SK-N-SH treated with all-trans-retinoic acid at 6 μM for 48 hours (cell line): ENCODE data around the gene CLTC.

ENCODE experiments used
- ARNTL ChIP-seq: fragments of 450-650 bp; formaldehyde crosslinking; IDR thresholded peaks from 2 replicates; pipeline ENCODE4 v1.5.0; 2020; ENCODE audit warnings: low read depth, mild to moderate bottlenecking, moderate library complexity, borderline replicate concordance
- BACH2 ChIP-seq: fragments of 250-450 bp; sonication (Bioruptor Pico); IDR thresholded peaks from 2 replicates; pipeline ENCODE4 v1.9.0; 2021; ENCODE audit warnings: mild to moderate bottlenecking, borderline replicate concordance
- CREB5 ChIP-seq: fragments of 250-450 bp; sonication (Bioruptor Pico); IDR thresholded peaks from 2 replicates; pipeline ENCODE4 v1.5.1; 2020; ENCODE audit warnings: low read depth, mild to moderate bottlenecking, moderate library complexity
- CSDC2 ChIP-seq: fragments of 250-450 bp; sonication (Bioruptor Pico); IDR thresholded peaks from 2 replicates; pipeline ENCODE4 v1.5.0; 2020; ENCODE audit warnings: mild to moderate bottlenecking, moderate library complexity
- ESRRG ChIP-seq: fragments of 250-450 bp; sonication (Bioruptor Pico); IDR thresholded peaks from 2 replicates; pipeline ENCODE4 v1.6.1; 2021; ENCODE audit warnings: mild to moderate bottlenecking
- ISL1 ChIP-seq: fragments of 250-450 bp; sonication (Bioruptor Pico); IDR thresholded peaks from 2 replicates; pipeline ENCODE4 v2.1.2; 2022; ENCODE audit warnings: mild to moderate bottlenecking, moderate library complexity
- PATZ1 ChIP-seq: fragments of 250-450 bp; sonication (Bioruptor Pico); IDR thresholded peaks from 2 replicates; pipeline ENCODE4 v1.8.0; 2020; ENCODE audit warnings: mild to moderate bottlenecking, moderate library complexity, borderline replicate concordance
- PPARA ChIP-seq: fragments of 250-450 bp; sonication (Bioruptor Pico); IDR thresholded peaks from 2 replicates; pipeline ENCODE4 v1.5.0; 2020; ENCODE audit warnings: mild to moderate bottlenecking, borderline replicate concordance
- RARB ChIP-seq: fragments of 250-450 bp; sonication (Bioruptor Pico); IDR thresholded peaks from 2 replicates; pipeline ENCODE4 v1.8.0; 2021; ENCODE audit warnings: mild to moderate bottlenecking, moderate library complexity
- TOX ChIP-seq: fragments of 250-450 bp; sonication (Bioruptor Pico); IDR thresholded peaks from 2 replicates; pipeline ENCODE4 v1.8.0; 2021; ENCODE audit warnings: mild to moderate bottlenecking, moderate library complexity, borderline replicate concordance
- TSHZ2 ChIP-seq: fragments of 250-450 bp; sonication (Bioruptor Pico); IDR thresholded peaks from 2 replicates; pipeline ENCODE4 v1.5.0; 2020; ENCODE audit warnings: mild to moderate bottlenecking, moderate library complexity
- ZFP30 ChIP-seq: fragments of 450-650 bp; formaldehyde crosslinking; IDR thresholded peaks from 2 replicates; pipeline ENCODE4 v1.5.0; 2022; ENCODE audit warnings: mild to moderate bottlenecking, moderate library complexity
- ZNF70 ChIP-seq: fragments of 450-650 bp; formaldehyde crosslinking; IDR thresholded peaks from 2 replicates; pipeline ENCODE4 v1.5.0; 2020; ENCODE audit warnings: mild to moderate bottlenecking, moderate library complexity
- ZNF8 ChIP-seq: fragments of 450-650 bp; formaldehyde crosslinking; IDR thresholded peaks from 2 replicates; pipeline ENCODE4 v1.5.0; 2020; ENCODE audit warnings: mild to moderate bottlenecking, moderate library complexity

GRCh38 chr17:59714255-59714654 is 94.6 kb downstream of the CLTC start:
- TF ChIP-seq ESRRG (CRISPR knock-in tag) (no peak), BACH2 (CRISPR knock-in tag) (no peak), ZNF8 (CRISPR knock-in tag) (no peak), ZNF70 (CRISPR knock-in tag) (no peak), RARB (CRISPR knock-in tag) (no peak), TSHZ2 (CRISPR knock-in tag) (no peak), CREB5 (CRISPR knock-in tag) (no peak), CSDC2 (CRISPR knock-in tag) (no peak), PATZ1 (CRISPR knock-in tag) (no peak), ZFP30 (CRISPR knock-in tag) (no peak), ISL1 (no peak), PPARA (CRISPR knock-in tag) (no peak), ARNTL (CRISPR knock-in tag) (no peak), TOX (no peak)
